Middle frontal gyrus (tissue), 1 donor: ENCODE data around the gene IFITM2.

Source experiments
- DNase-seq: peaks from one replicate; pipeline ENCODE4 v3.0.0-alpha.2; 2015; ENCODE audit warnings: low spot score; ENCODE audit errors: extremely low spot score

Gene IFITM2

GRCh38 chr11:292211-293121, 15.2 kb upstream of the IFITM2 start:
- DNase-seq = no peak

- no peak for DNase-seq
Observed at GRCh38 chr11:293271-293851, 14.3 kb upstream of the IFITM2 start.

GRCh38 chr11:293852-294661, 13.6 kb upstream of the IFITM2 start:
- no peak for DNase-seq

- no peak for DNase-seq
Observed at GRCh38 chr11:294780-295179, 12.8 kb upstream of the IFITM2 start.

GRCh38 chr11:295351-296170, 12.1 kb upstream of the IFITM2 start:
- DNase-seq = no peak

- DNase-seq = no peak
Observed at GRCh38 chr11:296171-297050, 11.2 kb upstream of the IFITM2 start.

- DNase-seq = no peak
Observed at GRCh38 chr11:297051-297585, 10.5 kb upstream of the IFITM2 start.

GRCh38 chr11:297586-298405, 9.8 kb upstream of the IFITM2 start:
- no peak for DNase-seq

GRCh38 chr11:298406-299065, 9.1 kb upstream of the IFITM2 start:
- DNase-seq = no peak

GRCh38 chr11:299081-299891, 8.3 kb upstream of the IFITM2 start, which contains the start of gene IFITM5:
Gene IFITM5 (minus strand): TSS chr11:299526. CDS start chr11:299490, 36 bp downstream.
- no peak for DNase-seq

GRCh38 chr11:299951-300735, 7.5 kb upstream of the IFITM2 start:
- DNase-seq = no peak

- no peak for DNase-seq
Observed at GRCh38 chr11:303363-303762, 4.3 kb upstream of the IFITM2 start.

- DNase-seq = no peak
Observed at GRCh38 chr11:304061-304506, 3.5 kb upstream of the IFITM2 start.

GRCh38 chr11:304915-305843, 2.4 kb upstream of the IFITM2 start:
- peak; percentile 38 for DNase-seq

GRCh38 chr11:305844-306211, 1.8 kb upstream of the IFITM2 start:
- no peak for DNase-seq
